Measurements from ENCODE around the gene ARHGAP42.

ARHGAP42 gene

DNA sequence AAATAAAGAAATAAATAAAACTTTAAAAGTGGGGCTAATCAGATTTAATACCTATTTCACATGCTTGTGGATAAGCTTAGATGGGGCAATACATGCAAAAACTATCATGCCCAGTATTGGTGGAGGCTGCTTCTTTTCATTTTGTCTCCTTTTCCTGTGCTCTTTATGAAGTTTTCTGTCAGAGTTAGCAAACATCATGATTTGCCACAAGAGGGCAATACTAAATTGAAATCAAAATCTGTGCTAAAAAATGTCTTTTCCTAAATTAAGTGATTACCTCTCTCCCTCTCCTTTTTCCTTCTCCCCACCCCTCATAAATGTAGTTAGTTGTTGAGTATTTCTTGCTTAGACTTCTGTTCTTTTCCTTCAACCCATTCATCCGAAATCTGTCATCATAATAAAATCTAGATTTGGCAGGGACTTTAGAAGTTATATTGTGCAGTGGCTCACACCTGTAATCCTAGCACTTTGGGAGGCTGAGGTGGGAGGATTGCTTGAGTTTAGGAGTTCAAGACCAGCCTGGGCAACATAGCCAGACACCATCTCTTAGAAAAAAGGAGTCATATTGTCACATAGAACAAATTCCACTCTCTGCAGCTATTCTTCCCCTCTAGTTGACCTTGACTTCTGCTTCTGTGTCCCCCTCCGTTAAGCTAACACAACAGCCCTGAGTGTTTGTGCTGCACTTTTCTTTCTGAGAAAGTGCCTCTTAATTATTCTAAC lies 4.7 kb upstream of the ARHGAP42 start:
- DNase-seq (ENCODE audit: low read depth), result no peak

DNA sequence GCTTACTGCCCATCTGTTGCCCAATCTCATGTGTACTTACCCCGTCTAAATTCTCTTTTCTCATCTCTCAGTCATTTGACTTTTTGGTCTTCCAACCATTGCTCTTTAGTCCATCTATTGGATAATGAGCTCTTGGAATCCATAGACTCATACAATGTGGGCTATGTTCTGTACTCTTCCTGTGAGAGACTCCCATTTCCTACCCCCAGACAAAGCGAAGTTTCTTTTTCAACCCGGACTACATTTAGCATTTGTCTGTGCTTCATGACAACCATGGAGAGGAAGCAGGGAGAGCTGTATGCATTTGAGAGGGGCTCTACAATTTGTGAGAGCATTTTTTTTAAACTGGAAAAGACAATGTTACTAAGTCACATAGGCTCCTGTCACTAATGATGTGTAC lies 4.0 kb upstream of the ARHGAP42 start:
- no peak for DNase-seq (ENCODE audit: low read depth)

DNA sequence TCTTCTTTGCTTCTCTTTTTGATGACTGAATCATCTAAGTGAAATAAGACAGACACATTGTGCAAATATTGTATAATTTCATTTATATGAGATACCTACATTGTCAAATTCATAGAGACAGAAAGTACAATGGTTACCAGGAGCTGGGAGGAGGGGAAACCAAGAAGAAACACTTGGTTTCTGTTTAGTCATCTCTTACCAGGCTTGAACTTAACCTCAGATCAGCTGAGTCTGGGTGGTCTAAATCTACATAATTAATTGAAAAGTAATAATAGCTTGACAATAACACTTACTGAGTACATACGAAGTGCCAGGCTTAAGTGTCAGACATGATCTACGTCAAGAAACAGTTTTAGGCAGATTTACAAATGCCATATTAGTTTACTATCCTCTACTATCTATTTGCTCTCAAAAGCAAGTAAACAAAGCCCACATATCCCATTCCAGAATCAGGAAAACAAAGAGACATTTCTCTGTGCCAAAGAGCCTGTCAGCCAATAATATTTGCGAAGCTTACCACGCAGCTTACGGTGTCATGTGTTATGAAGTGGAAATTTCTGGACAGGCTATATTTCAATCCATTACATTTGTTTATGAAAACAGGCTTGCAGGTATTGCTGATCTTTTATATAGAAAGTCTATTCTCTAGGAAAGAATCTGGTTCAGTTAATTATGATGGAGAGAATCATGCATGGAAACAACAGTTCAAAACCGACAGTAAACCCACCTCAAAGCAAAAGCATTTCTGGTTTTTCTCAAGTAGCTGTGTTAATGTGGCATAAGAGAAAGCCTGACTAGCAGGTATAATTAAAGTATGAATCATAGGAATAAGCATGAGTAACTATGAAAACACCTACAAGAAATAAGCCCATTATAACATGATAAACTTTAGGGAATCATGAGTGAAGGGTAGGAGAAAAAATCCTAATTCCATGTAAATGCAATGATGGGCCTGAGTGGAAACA lies 2.7 kb upstream of the ARHGAP42 start:
- no peak for DNase-seq (ENCODE audit: low read depth)

DNA sequence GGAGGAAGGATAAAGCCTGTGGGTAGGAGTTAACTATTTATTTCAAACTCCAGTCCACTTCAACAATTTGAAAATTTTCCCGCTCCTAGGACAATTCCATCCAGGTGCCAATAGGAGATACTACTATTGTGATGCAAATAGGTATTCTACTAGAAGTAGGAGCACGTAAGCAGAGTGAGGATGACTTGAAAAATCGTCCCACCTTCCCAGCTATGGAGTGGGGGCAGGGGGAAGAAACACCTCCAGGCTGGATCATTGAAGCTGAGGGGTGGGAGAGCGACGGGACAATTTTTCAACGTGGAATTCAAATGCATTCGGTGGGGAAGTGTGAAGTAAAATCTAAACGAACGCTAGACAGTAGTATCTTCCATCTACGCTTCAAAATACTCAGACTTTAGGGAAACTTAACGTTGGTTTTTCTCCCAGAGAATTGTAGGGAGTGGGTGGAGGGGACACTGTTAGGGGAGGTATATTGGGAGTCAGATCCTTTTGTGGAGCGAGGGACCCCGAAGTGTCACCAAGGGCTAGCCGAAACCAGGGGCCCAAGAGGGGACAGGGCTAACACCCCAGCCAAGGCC lies 523 bp upstream of the ARHGAP42 start:
- DNase-seq (ENCODE audit: low read depth), result no peak

DNA sequence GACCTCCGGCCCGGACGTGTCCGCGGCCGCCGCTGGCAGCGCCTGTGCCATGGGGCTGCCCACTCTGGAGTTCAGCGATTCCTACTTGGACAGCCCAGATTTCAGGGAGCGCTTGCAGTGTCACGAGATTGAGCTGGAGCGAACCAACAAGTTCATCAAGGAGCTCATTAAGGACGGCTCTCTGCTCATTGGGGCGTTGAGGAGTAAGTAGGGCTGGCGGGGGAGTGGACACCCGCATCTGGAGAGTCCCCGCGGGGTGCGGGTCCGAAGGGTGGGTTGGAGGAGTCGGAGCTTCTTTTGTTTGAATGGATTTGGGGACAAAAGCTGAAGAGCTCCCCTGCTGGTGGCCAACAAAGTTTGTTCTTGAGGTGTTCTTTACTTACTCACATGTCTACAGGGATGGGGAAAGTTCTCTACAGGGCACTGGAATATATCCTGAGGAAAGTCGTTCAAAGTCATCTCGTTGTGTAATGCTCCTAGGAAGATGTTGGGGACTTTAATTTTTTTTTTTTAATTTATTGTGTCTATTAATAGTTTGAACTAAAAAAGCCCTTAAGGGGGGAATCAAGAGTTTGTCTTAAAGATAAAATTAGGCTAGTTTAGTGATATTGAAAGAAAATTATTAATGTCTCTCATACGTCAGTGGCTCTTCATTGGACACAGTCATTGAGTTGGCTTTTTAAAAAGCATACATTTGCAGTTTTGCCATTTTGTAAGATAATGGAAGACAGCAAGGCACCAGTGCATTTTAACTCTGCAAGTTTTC lies 725 bp downstream of the ARHGAP42 start:
- DNase-seq (ENCODE audit: low read depth), result no peak

DNA sequence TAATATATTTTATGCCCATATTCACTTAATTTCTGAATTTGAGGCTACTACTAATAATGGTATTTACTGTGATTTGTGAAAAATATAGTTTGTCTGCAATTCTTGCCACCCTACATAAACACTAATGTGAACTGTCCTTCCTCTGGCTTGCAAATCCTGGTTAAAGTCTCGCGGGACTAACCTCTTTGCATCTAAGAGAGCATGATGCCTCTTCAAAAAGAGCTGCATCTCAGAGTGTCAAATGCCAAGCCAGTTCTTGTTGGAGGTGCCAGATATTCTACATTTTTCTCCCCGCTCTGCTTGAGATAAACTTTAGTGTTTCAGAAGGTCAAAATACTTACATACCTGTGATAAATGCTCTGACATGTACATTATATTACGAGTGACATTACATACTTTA lies 2.1 kb downstream of the ARHGAP42 start:
- no peak for DNase-seq (ENCODE audit: low read depth)

DNA sequence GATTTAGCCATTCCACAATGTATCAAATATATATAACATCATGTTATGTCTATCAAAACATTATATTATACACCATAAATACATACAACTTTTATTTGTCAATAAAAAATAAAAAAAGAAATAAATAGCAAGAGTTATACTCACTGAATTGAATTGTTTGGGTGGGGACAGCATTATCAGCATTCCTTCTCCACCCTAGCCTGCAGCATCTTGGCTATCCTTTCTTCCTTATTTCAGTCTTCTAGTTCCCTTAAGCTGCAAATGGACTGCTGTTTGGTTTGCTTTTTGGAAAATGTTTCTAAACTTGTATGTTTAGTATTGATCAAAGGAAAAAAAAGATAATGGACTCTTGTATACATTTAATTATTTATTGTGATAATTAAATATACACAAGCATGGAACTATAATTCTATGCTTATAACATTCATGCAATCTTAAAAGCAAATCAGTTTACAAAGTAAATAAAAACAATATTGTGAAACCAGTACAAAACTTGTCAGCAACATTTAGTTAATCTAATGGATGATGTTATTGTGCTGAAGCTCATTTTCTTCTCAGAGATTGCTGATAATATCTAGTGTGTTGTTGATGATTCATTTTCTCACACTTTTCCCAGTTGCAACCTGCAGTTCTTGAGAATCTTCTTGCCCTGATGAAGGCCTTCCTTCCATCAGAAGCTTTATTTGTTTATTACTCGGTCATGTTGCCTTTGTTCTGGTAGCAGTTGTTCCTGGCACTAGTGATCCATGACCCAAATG lies 5.0 kb downstream of the ARHGAP42 start:
- DNase-seq (ENCODE audit: low read depth), result no peak

DNA sequence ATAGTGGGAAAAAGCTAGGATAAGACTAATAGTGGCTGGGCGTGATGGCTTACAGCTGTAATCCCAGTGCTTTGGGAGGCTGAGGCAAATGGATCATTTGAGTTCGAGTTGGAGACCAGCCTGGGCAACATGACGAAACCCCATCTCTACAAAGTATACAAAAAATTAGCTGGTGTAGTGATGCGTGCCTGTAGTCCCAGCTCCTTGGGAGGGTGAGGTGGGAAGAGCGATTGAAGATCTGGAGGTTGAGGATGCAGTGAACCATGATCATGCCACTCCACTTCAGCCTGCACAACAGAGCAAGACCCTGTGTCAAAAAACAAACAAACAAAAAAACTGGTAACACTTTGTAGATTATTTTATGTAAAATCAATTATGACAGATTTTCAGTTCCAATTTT lies 8.8 kb downstream of the ARHGAP42 start:
- DNase-seq (ENCODE audit: low read depth), result no peak

DNA sequence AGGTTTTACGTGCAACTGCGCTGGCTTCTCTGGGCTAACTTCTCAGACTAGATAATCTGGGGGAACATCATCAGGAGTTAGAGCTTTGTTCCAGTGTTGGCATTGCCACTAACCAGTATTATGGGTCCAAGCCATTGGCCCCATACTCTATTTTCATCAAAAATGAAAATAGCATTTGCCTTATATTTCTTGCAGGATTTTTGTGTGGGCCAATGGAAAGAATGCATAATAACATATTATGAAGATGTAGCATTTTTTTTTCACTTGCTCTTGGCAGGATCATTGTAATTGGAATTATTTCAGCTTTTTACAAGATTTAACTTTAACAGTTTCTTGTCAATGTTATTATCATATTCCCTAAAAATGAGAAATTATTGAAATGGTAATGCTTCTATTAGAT lies 16.1 kb downstream of the ARHGAP42 start:
- DNase-seq (ENCODE audit: low read depth), result no peak

DNA sequence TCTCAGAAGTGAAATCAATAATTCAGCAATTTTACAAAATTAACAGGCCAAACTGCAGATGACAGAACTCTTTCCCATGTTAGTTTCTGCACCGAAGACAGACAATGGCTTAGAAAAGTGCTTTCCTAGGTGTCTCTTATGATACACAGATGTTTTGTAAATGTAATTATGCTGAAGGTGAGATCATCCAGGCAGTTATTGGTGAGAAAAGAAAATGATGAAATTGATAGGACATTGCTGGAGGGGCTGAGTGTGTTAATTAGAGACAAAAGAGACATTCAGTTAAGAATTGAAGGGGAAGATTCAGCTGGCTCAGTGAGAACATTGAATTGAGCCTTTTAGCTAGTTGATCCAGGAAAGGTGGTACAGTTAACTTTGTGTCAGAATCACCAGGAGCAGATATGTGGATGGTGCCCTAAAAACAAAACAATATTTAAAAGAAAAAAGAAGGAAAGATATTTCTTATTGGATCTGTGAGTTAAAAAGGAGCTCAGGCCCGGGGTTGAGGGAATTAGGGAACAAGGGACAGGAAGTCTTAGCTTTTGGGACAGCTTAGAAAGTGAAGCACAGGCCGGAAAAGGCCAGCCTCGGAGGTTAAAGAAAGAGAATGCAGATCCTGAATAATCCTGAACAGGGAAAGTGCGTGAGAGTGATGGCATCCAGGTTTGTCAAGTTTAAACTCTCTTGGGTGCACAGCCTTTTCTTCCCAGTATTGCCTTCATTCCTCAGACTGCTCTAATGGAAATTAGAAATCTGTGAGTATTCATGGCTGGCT lies 16.9 kb downstream of the ARHGAP42 start:
- no peak for DNase-seq (ENCODE audit: low read depth)

DNA sequence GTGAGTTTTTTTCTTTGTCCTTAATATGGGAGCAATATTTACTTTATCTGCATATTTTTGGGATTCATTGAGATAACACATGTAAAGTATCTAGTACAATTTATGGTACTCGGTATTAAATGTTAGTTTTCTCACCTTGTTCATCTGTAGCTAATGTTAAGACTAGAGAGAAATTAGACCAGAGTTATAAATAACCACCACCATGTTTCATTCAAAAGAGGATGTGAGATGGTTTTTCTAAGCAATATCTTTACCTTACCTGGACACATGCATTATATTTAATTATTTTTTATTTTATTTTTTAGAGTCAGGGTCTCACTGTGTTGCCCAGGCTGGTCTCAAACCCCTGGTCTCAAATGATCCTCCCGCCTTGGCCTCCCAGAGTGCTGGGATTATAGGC lies 18.4 kb downstream of the ARHGAP42 start:
- no peak for DNase-seq (ENCODE audit: low read depth)

DNA sequence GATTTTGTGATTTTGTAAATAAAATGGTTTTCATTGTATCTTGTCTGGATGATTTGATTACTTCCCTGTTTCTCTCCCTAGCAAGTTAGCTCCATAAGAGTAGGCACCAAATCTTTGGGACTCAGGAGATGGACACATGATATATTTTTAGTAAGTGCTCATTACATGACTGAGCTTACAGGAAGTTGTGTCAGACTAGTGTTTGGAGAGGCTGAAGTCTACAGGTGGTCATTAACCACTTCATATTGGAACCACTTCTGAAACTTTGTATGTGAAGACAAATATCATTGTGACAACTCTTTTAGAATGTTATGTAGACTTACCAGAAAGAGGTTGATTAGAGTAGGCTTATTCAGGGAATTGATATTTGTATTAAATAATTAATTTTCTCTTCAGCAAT lies 19.1 kb downstream of the ARHGAP42 start:
- no peak for DNase-seq (ENCODE audit: low read depth)

DNA sequence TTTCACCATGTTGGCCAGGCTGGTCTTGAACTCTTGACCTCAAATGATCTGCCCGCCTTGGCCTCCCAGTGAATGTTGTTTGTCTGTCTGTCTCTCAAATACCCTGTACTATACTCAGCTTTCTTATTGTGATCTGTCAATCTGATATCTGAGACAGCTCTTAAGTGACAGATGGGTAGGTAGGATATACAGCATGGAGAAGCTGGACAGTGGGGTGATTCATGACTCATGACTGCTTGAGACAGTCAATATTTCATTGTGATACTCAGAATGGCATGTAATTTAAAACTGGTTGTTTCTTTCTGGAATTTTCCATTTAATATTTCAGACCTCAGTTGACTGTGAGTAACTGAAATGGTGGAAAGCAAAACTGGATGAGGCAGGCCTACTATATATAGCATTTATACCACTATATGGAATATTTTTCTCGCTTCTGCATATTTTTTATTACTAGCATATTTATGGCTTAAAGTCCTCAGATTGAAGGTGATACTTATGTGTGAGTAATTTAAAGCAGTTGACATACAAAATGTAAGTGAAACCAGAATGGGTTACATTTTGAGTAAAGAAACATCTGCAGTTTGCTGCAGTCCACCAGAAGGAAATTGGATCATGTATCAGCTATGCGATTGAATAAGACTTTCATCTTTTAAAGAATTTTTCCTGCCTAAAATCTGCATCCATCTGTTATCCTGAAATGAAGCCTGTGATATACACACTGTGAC lies 22.3 kb downstream of the ARHGAP42 start:
- no peak for DNase-seq (ENCODE audit: low read depth)

DNA sequence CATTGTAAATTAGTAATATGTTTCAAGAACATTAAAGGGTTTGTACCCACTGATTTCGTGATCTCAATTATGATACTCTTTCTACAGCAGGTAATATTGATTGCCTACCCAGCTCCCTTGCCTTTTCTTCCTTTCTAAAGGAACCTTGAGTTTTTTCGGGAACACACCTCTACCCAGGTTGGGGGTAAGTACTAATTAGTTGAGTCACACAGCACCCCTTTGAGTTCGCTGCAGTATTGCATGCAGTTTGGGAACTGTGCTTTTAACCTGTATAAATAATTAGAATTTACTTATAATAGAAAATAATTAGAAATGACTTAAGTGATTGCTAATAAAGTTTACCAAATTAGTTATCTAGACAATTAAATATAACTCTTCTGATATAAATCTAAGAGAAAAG lies 24.9 kb downstream of the ARHGAP42 start:
- no peak for DNase-seq (ENCODE audit: low read depth)

DNA sequence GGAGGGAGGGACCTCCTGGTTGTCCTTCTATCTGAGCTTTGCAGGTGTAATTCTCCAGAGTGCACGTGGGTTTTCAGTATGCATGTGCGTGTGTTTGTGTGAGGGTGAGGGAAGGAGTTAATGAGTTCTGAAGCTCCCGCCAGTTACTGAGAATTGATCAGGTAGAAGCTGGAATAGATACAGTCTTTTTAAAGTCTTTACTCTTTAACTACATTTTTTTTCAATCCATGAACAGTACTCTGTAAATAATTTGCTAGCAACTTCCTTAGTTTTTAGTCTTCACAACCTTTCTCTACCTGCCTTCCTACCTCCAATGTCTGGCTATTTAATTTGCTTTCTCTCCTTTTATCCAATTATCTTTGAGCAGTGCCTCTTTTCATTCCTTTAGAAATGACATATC lies 25.5 kb downstream of the ARHGAP42 start:
- DNase-seq (ENCODE audit: low read depth), result no peak

DNA sequence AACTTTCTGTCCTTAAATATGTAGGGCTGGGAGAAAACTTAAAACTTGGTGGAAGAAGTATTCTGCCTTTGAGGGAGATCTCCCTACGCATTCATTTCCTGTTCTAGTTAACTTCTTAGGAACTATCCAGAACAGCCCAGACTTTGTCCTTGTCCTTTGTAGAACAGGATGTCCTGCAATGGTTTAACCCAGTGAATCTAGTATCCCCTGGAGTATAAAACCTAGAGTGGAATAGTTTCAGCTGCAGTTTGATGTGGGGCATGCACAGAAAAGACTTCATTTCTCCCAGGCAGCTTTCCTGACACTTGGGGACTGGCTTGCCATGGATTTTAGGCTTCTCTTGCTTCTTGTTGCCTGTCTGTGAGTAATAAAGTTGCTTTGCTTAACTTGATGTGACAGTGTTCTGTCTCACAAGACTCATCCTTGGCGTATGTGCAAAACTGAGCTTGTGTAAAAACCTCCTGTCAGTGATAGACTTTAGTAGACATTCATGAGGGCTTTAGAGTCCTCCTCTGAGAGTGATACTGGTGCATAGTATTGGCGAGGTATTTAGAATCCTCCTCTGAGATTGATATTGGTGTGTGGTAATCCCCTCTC lies 28.2 kb downstream of the ARHGAP42 start:
- DNase-seq (ENCODE audit: low read depth), result no peak

DNA sequence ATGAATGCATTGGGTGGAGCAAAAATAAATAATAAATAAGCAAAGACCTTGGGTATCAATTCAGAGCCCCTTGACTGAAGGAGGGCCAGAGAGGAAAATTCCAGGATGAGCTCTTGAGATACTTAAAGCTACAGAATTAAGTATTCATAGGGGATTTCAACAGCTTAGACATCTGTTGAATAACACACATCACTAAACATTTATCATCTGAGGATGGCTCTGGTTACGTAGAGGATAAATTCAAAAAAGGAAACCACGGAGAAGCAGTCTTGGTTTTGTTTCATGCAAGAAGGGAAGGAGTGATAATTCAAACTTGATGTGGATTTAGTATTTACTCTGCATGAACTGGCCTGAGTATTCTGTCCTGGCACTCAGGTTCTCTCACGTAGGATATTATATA lies 29.8 kb downstream of the ARHGAP42 start:
- DNase-seq (ENCODE audit: low read depth), result no peak

DNA sequence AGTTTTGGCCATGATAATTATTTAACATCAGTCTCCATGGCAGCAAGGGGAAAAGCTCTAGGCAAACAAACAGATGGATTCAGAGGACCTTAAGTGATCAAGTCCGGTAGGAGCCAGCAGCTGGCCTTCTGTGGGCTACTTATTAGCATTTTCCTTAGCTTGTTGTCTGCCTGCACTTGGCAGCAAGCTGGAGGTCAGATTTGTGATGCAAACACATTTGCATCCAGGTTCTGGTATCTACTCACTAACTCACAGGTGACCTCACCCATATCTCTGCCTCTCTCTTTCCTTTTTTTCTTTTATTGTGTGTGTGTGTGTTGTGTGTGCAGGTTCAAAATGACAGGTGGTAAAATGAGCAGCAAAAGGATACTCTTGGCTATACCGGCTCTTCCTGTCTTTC lies 32.3 kb downstream of the ARHGAP42 start:
- no peak for DNase-seq (ENCODE audit: low read depth)

DNA sequence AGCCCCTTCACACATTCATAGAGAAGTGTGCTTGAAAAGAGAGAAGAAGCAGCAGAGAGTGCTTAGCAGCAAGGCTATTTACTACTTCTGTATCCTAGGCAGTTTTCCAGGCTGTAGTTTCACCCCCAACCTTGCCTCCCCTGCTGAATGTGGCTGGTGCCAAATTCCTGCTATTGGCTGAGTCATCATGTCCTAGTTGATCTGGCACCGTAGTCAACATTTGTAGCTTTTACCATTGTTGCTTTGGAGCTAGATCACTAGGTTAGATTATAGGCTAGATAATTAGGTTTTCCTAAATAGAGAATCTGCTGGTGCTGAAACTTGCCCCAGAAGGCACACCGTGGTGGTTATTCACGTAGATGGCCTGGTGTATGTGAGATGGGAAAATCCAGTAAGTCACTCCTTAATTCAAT lies 32.7 kb downstream of the ARHGAP42 start:
- DNase-seq (ENCODE audit: low read depth), result no peak

DNA sequence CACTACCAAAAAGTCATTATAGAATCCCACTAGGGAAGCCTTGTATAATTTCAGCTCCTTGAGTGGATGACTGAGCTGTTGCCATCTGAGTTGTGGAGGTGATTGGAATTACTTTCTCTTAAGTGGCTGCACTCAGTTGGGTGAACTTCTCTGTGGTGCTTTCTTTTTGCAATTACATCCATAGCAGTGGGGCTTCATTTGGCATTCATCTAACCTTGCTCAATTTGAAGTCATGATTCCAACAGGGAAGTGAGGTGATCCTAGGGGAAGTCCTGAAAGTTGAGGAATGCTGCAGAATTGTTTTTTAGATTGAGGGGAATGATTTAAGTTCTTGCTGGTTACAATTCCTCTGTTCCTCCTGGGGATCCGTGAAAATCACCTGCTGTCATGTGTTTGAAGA lies 39.6 kb downstream of the ARHGAP42 start:
- no peak for DNase-seq (ENCODE audit: low read depth)

All from T follicular helper cell (primary cell).